GM18858 (cell line): ENCODE data around the gene NUMB.

Source experiments
- ATAC-seq: cut with Tn5 transposase; IDR thresholded peaks from one replicate; pipeline ENCODE4 v1.9.1; 2021; ENCODE audit not compliant: unreplicated experiment

NUMB gene

GRCh38 chr14:73293782-73294781 is 164.3 kb downstream of the NUMB start:
- ATAC-seq = no peak

- ATAC-seq = peak; percentile 77
Observed at GRCh38 chr14:73290279-73290678, 168.1 kb downstream of the NUMB start.

- ATAC-seq = no peak
Observed at GRCh38 chr14:73289729-73290128, 168.6 kb downstream of the NUMB start.

DNA sequence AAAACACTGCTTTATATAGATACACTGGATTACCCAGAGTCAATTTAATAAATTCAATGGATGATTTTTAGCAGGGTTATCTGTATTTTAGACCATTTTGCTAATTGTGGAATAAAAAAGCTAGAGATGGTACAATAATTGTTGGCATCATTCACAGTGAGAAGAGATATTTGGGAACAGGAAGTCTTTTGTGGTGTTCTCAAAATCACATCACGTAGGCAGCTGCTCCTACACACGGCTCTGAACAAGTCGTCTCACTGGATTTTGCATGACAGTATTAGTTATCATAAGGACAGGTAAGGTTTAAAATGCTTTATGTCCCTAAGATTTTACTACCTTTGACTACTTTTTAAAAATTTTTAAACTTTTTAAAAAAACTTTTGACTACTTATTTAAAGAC is 169.0 kb downstream of the NUMB start:
- no peak for ATAC-seq

DNA sequence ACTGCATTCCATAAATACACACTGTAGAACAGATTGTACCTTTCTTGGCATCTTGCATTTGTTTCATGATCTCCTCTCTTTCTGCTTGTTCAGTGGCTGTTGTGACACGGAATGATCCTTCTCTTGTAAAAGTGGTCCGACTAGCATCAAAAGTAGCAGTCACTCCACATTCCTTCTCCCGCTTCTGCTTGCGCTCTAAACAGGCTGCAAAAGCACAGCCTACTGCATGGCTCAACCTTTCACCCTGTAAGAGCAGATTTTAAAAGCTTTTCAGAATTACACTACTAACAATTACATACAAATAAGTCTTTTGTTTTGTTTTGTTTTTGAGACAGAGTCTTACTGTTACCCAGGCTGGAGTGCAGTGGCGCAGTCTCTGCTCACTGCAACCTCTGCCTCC is 171.3 kb downstream of the NUMB start:
- ATAC-seq = no peak

DNA sequence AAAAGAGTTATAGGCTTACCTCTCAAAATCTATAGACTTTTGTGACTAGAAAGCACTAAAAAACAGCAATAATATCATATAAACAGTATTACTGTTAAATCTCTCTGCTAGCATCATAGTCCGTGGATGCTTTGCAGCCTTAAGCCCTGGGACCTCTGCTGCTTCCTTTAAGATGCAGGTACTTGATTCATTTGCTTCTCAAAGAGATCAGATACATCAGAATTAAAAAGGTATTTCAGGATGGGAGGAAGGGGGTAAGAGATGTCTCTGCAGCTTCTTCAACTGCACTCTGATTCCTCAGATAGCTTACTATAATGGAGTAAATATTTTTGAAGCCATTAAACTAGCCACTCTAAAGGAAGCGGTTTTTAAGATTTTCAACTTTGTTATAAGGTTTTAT is 171.7 kb downstream of the NUMB start:
- ATAC-seq = no peak

DNA sequence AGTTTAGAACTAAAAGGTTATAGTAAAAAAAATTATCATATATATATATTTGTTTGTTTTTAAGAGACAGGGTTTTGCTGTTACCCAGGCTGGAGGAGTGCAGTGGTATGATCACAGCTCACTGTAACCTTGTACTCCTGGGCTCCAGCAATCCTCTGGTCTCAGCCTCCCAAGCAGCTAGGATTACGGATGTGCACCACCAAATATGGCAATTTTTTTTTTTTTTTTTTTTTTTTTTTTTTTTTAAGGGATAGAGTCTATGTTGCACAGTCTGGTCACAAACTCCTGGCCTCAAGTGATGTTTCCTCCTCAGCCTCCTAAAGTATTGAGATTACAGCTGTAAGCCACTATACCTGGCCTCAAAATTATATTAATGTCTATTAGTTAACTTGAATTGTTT is 172.4 kb downstream of the NUMB start:
- ATAC-seq = no peak

DNA sequence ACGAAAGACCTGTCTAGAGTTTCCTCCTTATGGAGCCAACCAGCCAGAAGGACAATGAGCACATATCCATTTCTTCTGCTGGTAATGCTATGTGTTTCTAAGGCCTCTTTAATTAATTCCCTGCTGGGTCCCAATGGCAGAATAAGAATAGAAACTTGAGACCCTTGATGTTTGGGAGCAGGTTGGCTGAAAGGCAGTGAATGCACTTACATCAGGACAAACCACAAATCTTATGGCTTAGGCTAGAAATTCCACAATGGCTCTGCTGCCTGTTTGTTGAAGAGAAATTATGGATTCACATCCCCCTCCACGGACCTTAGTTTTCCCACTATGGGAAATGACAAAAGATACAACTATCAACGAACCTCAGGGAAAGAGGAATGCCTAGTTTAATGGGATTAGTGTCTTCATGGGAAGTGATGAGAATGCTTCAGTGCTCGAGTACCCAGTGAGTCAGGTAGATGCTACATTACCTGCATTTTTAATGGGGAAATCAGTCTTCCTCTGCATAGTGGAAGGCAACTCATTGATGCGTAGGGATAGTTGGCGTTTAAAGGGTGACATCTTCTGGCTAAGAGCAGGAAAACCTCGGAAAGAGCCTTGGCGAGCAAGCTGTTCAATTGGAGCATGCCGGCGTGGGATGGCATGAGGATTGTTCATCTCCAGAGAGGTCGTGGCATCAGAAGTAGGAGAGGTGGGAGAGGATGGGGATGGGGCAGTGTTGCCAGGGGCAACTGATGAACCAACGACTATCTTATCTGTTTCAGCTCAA is 174.6 kb downstream of the NUMB start:
- ATAC-seq = no peak

DNA sequence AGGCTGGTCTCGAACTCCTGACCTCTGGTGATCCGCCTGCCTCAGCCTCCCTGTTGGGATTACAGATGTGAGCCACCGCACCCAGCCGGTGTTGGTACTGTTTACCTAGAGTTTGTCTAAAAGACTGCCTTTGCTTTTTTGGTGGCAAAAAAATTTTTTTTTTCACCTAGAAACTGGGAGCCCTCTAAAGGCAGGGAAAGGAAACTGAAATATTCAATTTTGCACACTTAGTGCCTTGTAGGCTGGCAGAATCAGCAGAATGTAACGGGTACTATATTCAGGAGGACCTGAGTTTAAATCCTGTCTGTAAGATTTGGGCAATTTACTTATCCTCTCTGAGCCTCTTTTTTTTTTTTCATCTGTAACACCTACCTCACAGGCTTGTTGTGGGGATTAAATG is 177.4 kb downstream of the NUMB start:
- ATAC-seq = no peak

GRCh38 chr14:73277376-73277775 is 181.0 kb downstream of the NUMB start:
- ATAC-seq = no peak

DNA sequence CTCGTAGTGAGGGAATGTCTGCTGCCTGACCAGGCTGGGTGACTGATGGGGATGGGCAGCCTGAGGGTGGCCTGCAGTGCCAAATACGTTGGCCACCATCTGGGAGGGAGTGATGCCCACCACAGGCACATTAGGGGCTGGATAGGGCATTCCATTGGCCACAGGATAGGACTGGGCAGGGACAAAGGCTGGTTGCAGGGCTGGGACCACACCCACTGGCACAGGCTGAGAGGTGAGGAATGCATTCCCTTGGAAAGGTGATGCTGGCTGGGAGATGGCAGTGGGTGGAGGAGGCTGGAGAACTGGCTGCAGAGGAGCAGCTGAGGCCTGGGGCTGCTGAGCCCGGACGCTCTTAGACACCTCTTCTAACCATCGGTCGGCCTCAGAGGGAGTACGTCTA is 181.5 kb downstream of the NUMB start:
- ATAC-seq = no peak

GRCh38 chr14:73273799-73274198 is 184.5 kb downstream of the NUMB start:
- no peak for ATAC-seq

DNA sequence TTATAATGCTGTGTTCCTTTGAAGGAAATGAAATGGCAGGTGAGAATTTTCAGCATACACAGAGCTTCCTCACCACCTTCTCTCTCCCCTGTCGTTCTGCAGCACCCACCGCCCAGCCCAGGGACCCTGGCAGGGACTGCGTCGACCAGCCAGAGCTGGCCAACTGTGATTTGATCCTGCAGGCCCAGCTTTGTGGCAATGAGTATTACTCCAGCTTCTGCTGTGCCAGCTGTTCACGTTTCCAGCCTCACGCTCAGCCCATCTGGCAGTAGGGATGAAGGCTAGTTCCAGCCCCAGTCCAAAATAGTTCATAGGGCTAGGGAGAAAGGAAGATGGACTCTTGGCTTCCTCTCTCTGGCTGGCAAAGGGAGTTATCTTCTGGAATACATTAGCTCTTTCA is 186.0 kb downstream of the NUMB start:
- no peak for ATAC-seq

DNA sequence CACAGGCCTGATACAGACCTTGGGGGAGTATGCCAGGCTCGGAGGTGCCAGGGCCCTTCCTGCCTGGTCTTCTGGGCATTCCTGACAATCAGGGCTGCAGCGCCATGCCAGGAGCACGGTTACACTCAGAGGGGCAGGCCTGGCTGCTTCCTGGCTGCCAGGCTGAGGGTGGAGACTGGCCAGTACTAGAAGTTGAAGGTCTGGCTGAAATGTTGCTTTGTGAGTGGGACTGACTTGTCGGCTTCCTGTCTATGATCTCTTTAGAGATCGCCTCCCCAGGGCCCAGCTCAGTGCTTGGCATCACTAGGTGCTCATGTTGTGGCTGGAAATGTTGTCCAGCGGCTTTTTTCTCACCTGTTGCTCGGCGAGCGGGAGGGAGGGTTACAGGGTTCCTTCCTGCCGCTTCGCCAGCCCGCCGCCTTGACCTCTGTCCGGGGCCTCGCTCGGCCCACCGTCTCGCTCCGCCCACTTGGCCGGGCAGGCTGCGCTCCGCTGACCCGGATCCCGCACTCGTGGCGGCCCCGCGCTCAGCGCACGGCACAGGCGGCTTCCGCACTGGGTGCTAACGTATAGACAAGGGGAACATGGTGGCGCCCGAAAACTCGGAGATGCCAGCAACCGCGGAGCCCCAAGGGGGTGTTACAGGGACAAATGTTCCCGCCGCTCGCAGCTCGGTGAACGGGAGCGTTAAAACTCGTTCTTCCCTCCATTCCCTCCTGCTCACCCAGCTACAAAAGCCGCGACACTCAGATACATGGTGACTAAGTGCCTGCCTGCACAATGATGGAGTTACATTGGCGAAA is 188.4 kb downstream of the NUMB start:
- ATAC-seq = no peak

DNA sequence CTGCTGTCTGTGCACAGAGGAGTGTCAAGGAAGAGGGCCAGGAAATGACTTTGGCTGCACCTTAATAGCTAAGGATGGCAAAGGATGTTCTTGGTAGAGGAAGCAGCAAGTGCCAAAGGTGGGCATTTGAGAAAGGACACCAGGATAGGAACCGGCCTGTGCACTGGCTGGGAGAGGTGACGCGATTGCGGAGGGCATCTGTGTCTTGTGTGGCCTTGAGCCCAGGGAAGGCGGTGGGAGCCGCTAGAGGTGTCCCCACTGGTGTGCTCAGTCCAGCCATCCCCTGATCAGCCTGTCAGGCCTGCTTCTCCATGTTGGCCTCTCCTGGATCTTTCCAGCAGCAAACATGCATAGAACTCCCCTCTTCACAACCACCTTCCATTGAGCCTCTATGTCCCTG is 190.9 kb downstream of the NUMB start:
- no peak for ATAC-seq

DNA sequence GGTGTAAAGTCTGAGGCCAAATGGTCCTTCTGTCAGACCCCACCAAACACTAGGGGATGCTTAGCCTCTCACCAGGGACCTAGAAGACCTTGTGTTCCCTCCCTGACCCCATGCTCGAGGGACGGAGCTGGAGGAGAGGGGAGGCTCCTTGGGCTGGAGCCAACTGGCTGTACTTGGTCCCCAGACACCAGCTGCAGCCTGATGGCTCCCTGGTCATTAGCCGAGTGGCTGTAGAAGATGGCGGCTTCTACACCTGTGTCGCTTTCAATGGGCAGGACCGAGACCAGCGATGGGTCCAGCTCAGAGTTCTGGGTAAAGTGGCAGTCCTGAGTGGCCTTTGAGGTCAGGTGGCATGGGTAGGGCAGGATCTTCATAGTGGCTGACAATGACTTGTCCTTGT is 192.0 kb downstream of the NUMB start:
- ATAC-seq = no peak

DNA sequence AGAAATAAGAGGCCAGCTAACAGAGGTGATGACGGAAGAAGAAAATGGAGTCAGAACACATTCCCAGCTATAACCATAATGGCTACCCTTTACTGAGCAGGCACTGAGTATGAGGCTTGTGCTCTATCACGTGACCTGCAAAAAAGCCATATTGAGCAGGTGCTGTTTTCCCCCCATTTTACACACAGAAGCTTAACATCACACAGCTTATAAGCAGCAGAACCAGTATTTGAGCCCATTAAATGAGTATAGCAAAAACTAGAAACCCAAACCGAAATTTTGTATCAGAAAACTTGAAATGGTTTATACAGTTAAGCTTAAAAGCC is 192.7 kb downstream of the NUMB start:
- no peak for ATAC-seq

- ATAC-seq = no peak
Observed at GRCh38 chr14:73264885-73265720, 193.2 kb downstream of the NUMB start.

DNA sequence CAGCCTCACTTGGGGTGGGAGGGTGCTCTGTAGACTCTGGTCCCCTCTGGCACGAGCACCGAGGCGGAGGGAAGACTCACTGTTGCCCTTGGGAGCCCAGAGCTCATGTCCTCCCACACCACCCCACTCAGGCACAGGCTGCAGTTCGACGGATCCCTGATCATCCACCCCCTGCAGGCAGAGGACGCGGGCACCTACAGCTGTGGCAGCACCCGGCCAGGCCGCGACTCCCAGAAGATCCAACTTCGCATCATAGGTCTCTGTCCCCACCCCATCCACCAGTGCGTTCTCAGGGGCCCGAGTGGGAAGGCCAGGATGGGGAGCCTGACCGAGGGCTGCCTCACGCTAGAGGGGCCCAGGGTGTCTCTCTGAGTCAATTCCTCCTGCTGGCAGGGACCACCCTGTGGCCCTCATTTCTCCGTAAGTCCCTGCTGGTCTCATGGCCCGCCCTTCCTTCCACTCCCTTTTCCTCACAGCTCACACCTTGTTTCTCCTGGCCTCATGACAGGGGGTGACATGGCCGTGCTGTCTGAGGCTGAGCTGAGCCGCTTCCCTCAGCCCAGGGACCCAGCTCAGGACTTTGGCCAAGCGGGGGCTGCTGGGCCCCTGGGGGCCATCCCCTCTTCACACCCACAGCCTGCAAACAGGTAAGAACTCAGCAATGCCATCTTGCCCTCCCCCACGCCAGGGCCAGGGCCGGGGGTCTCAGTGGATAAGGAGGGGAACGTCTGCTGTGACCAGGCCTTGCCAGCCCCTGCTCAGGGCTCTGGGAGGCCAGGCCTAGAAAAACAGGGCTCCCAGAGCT is 194.1 kb downstream of the NUMB start:
- no peak for ATAC-seq

- ATAC-seq = no peak
Observed at GRCh38 chr14:73263606-73264005, 194.7 kb downstream of the NUMB start.
